GM18526 (cell line): ENCODE data around the gene ZNF565.

Source experiments
- POLR2A ChIP-seq: IDR thresholded peaks from 3 replicates; pipeline ENCODE4 v1.6.1; 2011; ENCODE audit not compliant: insufficient read length; ENCODE audit errors: extremely low read depth

Gene ZNF565

GRCh38 chr19:36140304-36141038 is 74.0 kb downstream of the ZNF565 start:
- peak; percentile 53 for TF ChIP-seq POLR2A

GRCh38 chr19:36139473-36140303 is 74.8 kb downstream of the ZNF565 start, which contains the start of gene CAPNS1:
Gene CAPNS1, plus strand, starts transcription at chr19:36140066. Its CDS starts 946 bp downstream, at chr19:36141012.
- peak; percentile 76 for TF ChIP-seq POLR2A

- no peak for TF ChIP-seq POLR2A
Measured at GRCh38 chr19:36139120-36139472, 75.4 kb downstream of the ZNF565 start.

- TF ChIP-seq POLR2A, result no peak
Measured at GRCh38 chr19:36136964-36137686, 77.3 kb downstream of the ZNF565 start.
